Stimulated activated naive CD8-positive, alpha-beta T cell treated with anti-CD3 and anti-CD28 coated beads, Interleukin-15, amount 100 ng/mL, for 72 hours (primary cell): ENCODE measurements around the gene LMNTD2.

Experiments used
- ATAC-seq: fragments of 150-1000 bp; cut with Tn5 transposase; 2 replicates; pipeline ENCODE4 v1.10.0; 2021; ENCODE audit warnings: mild to moderate bottlenecking, moderate library complexity
- DNase-seq, 2 donors: peaks; one replicate each; pipeline ENCODE4 v3.0.0; 2021 to 2022
- H3K27ac Mint-ChIP-seq, 2 donors: one replicate each; pipeline ENCODE4 v1.8.0; 2022; ENCODE audit warnings: mild to moderate bottlenecking in 2 of 2, mixed read lengths in 2 of 2, moderate library complexity in 2 of 2
- H3K27me3 Mint-ChIP-seq: one replicate; pipeline ENCODE4 v1.8.0; 2022; ENCODE audit warnings: mixed read lengths
- H3K4me1 Mint-ChIP-seq: one replicate; pipeline ENCODE4 v1.8.0; 2022; ENCODE audit warnings: mild to moderate bottlenecking, mixed read lengths
- H3K4me3 Mint-ChIP-seq, 2 donors: one replicate each; pipeline ENCODE4 v1.8.0; 2022; ENCODE audit warnings: mild to moderate bottlenecking in 2 of 2, mixed read lengths in 2 of 2, moderate library complexity in 1 of 2
- H3K9me3 Mint-ChIP-seq, 2 donors: one replicate each; pipeline ENCODE4 v1.8.0; 2022; ENCODE audit warnings: mixed read lengths in 2 of 2

LMNTD2 gene

DNA sequence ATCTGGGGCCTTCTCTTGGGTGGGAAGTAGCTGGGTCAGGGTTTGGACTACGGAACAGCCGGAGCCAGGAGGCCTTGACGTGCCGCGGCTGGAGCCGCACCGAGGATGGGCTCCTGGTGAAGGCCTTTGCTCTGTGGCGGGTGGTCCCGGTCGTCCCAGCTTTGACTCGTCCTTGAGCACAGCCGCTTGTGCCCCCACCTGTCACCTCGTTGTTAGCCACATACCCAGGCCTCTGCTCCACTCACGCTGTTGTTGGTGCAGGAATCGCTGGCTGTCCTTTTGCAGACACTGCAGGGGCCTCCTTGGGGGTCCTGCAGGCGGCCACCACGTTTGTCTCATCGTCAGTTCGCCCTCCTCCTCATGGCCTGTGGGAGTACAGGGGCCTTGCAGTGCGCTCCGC lies 32.8 kb upstream of the LMNTD2 start:
- no peak overlapping the region for H3K27ac Mint-ChIP-seq

DNA sequence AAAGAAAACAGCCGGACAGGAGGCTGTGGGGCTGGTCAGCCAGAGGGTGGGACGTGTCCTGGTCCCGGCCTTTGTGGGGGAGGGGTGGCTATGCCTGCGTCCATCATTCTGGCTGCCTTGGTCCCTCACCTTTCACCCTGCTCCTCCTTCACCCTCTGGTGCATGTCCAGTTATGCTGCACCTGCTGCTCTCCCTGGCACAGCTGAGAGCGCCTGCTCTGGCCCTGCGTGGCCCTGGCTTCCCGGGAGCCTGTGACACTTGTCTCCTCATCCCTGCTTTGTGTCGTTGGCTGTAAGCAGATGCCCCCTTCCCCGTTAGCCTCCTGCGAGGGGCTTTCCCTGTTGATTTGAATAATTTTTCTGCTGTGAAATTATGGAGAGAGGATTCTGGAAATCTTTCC lies 32.4 kb upstream of the LMNTD2 start:
- ATAC-seq: no peak
- DNase-seq: no peak
- H3K4me3 Mint-ChIP-seq: no peak overlapping the region
- no peak overlapping the region for H3K27ac Mint-ChIP-seq
- H3K27me3 Mint-ChIP-seq: no peaks in the 10 kb centered on the region
- H3K9me3 Mint-ChIP-seq: no peaks in the 10 kb centered on the region
- peaks cover 52% of the 10 kb centered on the region for H3K4me1 Mint-ChIP-seq

More for the DNA sequence above, 32.8 kb upstream of the LMNTD2 start:
- Mint-ChIP-seq H3K27me3 (no peaks in the 10 kb centered on the region), H3K4me1 (peaks cover 48% of the 10 kb centered on the region), H3K4me3 (no peak overlapping the region), H3K9me3 (no peaks in the 10 kb centered on the region)
- ATAC-seq (no peak), DNase-seq (no peak)

DNA sequence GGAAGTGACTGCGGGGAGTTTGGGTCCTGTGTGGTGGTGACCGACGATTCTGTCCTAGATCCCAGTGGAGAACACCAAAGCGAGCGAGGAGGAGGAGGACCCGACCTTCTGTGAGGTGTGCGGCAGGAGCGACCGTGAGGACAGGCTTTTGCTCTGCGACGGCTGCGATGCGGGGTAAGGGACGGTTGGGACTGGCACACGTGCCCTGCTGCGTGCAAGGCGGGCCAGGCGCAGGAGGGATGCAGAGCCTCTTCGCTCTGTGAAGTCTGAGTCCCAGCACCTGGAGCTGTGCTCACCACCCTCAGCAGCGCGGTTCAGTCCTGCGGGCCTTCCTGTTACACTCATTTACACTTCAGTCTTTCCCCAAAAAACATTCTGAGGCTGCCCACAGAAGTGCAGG lies 32.0 kb upstream of the LMNTD2 start:
- Mint-ChIP-seq H3K4me3 (no peak overlapping the region), H3K27ac (no peak overlapping the region), H3K27me3 (no peaks in the 10 kb centered on the region)

DNA sequence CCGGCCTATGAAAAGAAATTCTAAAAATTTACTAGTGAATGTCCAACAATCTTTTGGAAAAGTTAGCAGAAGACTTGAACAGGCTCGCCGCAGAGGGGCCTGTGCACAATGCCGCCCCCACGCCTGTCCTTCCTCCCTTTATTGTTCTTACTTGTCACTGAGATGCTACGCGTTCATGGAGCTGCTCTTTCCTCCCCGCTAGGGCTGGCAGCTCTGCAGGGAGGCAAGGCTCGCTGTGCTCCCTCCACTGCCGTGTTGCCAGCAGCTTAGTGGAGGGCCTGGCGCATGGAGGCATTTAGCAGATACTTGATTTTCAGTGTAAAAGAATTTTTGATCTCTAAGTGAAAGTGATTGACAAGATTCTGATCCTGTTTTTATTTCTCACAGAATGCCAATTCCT lies 30.5 kb upstream of the LMNTD2 start:
- ATAC-seq (no peak), DNase-seq (no peak)
- Mint-ChIP-seq H3K4me1 (peaks cover 58% of the 10 kb centered on the region), H3K27me3 (no peaks in the 10 kb centered on the region), H3K27ac (no peak overlapping the region), H3K4me3 (no peak overlapping the region), H3K9me3 (no peaks in the 10 kb centered on the region)

More for the DNA sequence above, 32.0 kb upstream of the LMNTD2 start:
- Mint-ChIP-seq H3K4me1 (peaks cover 57% of the 10 kb centered on the region), H3K9me3 (no peaks in the 10 kb centered on the region)
- ATAC-seq (no peak), DNase-seq (no peak)

DNA sequence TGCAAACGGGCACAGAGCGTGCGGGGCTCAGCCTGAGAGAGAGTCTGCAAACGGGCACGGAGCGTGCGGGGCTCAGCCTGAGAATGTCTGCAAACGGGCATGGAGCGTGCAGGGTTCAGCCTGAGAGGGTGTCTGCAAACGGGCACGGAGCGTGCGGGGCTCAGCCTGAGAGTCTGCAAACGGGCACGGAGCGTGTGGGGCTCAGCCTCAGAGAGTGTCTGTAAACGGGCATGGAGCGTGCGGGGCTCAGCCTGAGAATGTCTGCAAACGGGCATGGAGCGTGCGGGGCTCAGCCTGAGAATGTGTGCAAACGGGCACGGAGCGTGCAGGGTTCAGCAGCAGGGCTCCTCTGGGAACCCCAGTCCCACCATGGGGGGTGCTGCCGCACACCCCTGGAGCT lies 29.3 kb upstream of the LMNTD2 start:
- H3K9me3 Mint-ChIP-seq: no peaks in the 10 kb centered on the region
- DNase-seq (no peak), ATAC-seq (no peak)
- H3K4me3 Mint-ChIP-seq: no peak overlapping the region
- no peak overlapping the region for H3K27ac Mint-ChIP-seq
- H3K27me3 Mint-ChIP-seq: no peaks in the 10 kb centered on the region
- H3K4me1 Mint-ChIP-seq: peaks cover 51% of the 10 kb centered on the region

DNA sequence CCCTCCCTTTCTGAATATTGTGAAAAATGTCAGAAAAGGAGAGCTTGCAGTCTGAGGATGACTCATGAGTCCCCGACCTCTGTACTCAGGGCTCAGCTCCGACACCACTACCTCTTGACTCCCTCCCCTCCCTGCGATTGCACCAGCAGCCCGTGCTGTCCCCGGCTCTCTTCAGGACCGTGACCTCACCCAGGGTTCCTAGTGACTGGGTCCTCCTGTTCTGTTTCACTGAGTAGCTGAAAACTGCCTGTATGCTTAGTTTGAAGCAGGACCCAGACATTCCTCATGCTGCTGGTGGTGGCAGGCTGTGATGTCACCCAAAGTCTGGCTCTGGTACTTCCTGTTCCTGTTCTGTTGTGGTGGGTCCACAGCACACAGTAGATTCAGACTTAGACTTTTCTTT lies 27.4 kb upstream of the LMNTD2 start:
- Mint-ChIP-seq H3K9me3 (no peaks in the 10 kb centered on the region), H3K4me1 (peaks cover 56% of the 10 kb centered on the region), H3K4me3 (peak overlapping the region; percentile 82 to 86), H3K27ac (peak overlapping the region; percentile 98 to 99), H3K27me3 (no peaks in the 10 kb centered on the region)
- ATAC-seq (peak; percentile 99), DNase-seq (peak; percentile 76 to 85)

DNA sequence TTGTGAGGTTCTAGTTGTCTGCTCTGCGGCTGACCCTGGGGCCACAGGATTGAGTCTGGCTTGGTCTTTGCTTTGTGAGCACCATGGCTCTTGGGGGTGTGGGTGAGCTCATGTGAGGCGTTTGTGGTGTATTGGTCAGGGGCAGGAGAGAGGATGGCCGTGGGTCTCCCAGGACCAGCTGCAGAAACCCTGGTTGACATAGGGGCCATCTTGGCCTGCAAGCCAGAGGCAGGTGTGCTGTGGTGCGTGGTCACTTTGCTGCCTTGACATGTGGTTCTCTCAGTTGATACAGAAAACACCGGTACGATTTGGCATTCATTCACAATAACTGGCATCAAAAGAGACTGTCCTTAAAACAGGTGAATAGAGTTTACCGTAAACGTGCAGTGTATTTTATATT lies 27.0 kb upstream of the LMNTD2 start:
- peak; percentile 58 for ATAC-seq
- no peaks in the 10 kb centered on the region for H3K27me3 Mint-ChIP-seq
- H3K4me3 Mint-ChIP-seq: peak overlapping the region; percentile 82 to 86

DNA sequence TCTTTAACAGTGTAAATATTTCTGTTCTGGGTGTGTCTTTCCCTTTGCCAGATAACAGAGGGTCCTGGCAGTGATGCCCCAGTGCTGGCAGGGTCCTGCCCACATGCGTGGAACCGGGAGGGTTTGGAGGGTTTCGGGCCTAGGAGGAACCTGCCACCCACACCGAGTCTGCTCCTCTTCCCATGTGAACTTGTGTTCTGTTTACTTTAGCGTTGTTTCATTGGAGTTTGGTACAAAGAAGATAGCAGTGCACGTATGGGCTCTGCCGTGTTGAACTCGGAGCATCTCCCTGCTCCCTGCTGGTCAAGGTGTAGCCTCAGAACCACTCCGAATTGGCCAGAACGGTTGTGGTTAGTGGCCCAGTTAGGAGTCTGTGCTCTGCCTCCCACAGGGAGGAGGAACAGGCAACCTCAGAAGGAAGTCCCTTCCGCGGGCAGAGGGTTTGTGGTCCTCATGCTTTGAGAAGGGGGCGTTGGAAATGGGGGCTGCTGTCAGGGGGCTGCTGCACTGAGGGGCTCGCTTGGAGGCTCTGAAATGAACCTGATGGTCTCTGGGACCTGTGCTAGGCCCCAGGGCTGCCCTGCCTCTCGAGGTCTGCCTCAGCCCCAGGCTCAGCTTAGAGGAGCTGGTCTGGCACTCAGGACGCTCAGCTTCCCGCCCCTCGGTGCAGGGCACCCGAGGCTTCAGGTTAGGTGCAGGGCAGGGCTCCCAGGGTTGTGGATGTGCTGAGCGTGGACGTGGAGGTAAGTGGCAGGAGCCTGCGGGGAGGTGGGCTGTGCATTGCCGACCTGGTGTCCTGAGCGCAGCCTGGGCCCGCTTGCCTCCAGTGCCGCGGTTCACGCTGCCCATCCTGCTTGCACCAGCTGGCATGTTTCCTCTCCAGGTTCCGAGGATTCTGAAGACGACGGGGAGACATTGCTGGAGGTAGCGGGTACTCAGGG lies 26.1 kb upstream of the LMNTD2 start:
- Mint-ChIP-seq H3K4me3 (peak overlapping the region; percentile 51 to 86), H3K27me3 (no peaks in the 10 kb centered on the region), H3K27ac (peak overlapping the region in 1 of 2 donors; percentile 99), H3K4me1 (peaks cover 51% of the 10 kb centered on the region), H3K9me3 (no peaks in the 10 kb centered on the region)
- no peak for ATAC-seq
- no peak for DNase-seq

More for the DNA sequence above, 27.0 kb upstream of the LMNTD2 start:
- H3K27ac Mint-ChIP-seq: peak overlapping the region; percentile 98 to 99
- no peak for DNase-seq
- no peaks in the 10 kb centered on the region for H3K9me3 Mint-ChIP-seq
- peaks cover 51% of the 10 kb centered on the region for H3K4me1 Mint-ChIP-seq

DNA sequence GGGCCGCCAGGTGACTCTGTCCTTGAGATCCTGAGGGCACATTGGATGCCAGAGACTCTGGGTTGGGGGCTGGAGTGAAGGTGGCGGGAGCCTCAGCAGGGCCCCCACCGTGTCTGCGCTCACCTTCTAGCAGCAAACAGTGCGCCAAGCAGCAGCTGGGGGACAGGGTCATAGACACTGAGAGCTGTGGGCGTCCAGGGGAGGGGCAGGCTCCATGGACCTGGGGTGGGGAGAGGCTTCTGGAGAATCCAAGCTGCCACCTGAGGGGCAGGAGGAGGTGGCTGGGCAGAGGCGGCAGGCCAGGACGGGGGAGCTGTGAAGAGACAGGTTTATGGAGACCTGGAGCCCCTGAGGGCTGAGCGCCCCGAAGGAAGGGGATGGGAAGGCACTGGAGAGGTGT lies 23.7 kb upstream of the LMNTD2 start:
- ATAC-seq (no peak), DNase-seq (no peak)
- peak overlapping the region; percentile 74 to 84 for H3K27ac Mint-ChIP-seq
- H3K4me1 Mint-ChIP-seq: peaks cover 66% of the 10 kb centered on the region
- H3K27me3 Mint-ChIP-seq: no peaks in the 10 kb centered on the region
- no peaks in the 10 kb centered on the region for H3K9me3 Mint-ChIP-seq
- no peak overlapping the region for H3K4me3 Mint-ChIP-seq

DNA sequence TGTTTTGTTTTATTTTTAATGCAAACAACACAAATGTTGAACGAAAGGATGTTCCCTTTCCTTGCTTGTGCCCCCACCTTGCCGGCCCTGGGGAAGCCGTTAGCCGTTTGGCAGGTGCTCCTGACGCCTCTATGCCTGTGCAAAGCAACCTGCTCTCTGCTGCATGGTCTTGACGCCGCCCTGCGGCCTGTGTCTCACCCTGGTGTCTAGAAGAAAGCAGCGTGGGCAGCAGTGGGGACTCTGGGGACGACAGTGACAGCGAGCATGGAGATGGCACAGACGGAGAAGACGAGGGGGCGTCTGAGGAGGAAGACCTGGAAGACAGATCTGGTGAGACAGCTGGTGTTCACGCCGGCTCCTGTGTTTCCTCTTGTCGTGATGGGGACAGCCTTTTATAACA lies 21.2 kb upstream of the LMNTD2 start:
- no peak for ATAC-seq
- no peak overlapping the region for H3K4me3 Mint-ChIP-seq
- no peak overlapping the region for H3K27ac Mint-ChIP-seq
- no peak for DNase-seq
- H3K9me3 Mint-ChIP-seq: no peaks in the 10 kb centered on the region
- peaks cover 64% of the 10 kb centered on the region for H3K4me1 Mint-ChIP-seq
- no peaks in the 10 kb centered on the region for H3K27me3 Mint-ChIP-seq

DNA sequence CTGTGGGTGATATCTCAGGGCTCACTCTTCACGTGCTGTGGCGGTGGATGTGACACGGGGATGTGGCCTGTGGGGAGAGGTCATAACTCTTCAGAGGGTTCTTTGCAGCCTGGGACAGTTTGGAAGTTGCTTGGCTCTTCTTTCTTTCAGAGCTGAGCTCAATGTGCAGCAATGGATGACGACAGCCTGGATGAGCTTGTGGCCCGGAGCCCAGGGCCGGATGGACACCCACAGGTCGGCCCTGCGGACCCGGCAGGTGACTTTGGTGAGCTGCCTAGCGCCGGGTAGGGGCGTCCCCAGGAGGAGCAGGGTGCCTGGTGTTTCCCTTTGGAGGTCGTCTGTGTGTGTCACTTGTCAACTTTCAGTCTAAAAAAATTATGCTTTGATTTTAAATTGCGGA lies 20.8 kb upstream of the LMNTD2 start:
- no peak for ATAC-seq
- H3K4me1 Mint-ChIP-seq: peaks cover 60% of the 10 kb centered on the region
- H3K27me3 Mint-ChIP-seq: no peaks in the 10 kb centered on the region
- H3K9me3 Mint-ChIP-seq: no peaks in the 10 kb centered on the region
- peak overlapping the region; percentile 53 to 61 for H3K27ac Mint-ChIP-seq
- DNase-seq: no peak
- H3K4me3 Mint-ChIP-seq: peak overlapping the region in 1 of 2 donors; percentile 11

DNA sequence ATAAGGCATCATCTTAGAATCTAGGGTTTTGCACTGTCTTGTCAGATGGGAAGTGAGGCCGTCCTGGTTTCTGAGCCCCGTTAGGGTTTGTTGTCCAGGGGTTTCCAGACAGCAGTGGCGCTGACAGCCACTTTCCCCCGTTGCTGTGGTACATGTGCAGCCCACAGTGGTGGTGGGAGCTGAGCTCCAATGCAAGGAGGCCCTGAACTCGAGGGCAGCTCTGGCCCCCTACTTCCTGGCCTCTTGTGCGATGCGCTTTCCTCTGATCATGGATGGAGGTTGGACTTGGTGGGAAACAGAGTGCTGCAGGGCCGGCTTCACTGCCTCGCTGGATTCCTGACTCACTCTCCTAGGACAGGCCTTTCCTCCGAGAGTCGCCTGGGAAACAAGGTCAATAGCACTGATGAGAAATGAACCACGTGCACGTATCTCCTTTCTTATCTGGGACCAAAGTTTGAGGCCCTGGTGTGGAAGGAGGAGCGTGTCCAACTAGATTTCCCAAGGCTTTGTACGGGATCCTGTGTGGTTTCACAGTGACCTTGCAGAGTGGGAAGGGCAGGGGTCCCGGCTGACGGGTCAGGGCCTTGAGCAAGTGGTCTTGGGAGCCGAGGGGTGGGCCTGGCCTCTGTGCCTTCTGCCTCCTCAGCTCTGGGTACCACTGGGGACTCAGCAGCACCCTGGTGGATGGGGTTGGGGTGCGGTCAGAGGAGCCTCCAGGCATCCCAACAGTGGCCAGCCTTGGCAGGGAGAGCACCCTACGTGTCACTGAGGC lies 19.5 kb upstream of the LMNTD2 start:
- H3K27me3 Mint-ChIP-seq: peaks cover 4% of the 10 kb centered on the region
- H3K4me1 Mint-ChIP-seq: peaks cover 58% of the 10 kb centered on the region
- DNase-seq (no peak), ATAC-seq (no peak)
- no peaks in the 10 kb centered on the region for H3K9me3 Mint-ChIP-seq
- peak overlapping the region in 1 of 2 donors; percentile 93 for H3K4me3 Mint-ChIP-seq
- H3K27ac Mint-ChIP-seq: peak overlapping the region in 1 of 2 donors; percentile 95

DNA sequence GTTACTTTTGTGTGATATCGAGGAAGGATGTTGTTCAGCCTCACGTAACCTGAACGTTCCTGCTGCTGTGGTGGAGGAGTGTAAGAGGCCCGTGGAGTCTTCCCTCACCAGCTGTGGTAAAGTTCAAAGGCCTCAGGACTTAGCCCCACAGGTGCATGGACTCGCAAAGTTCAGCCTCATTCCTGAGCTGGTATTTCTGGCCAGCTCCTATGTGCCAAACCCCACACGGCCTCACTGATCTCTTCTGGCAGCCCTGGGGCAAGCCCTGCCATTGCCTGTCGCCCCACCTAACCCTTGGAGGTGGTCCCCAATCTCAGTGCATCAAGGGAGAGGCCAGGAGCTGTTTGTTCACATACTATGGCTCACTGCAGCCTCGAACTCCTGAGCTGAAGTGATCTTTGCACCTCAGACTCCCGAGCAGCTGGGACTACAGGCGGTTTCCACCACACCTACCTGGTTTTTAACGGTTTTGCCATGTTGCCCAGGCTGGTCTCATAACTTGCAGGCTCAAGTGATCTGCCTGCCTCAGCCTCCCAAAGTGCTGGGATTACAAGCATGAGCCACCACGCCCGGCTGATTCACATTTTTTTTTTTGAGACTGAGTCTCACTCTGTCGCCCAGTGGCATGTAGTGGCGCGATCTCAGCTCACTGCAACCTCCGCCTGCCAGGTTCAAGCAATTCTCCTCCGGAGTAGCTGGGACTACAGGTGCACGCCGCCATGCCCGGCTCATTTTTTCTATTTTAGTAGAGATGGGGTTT lies 17.9 kb upstream of the LMNTD2 start:
- no peak for ATAC-seq
- Mint-ChIP-seq H3K27ac (peak overlapping the region in 1 of 2 donors; percentile 95), H3K4me3 (peak overlapping the region; percentile 88 to 93), H3K9me3 (no peaks in the 10 kb centered on the region), H3K4me1 (peaks cover 63% of the 10 kb centered on the region), H3K27me3 (peaks cover 16% of the 10 kb centered on the region)
- no peak for DNase-seq

DNA sequence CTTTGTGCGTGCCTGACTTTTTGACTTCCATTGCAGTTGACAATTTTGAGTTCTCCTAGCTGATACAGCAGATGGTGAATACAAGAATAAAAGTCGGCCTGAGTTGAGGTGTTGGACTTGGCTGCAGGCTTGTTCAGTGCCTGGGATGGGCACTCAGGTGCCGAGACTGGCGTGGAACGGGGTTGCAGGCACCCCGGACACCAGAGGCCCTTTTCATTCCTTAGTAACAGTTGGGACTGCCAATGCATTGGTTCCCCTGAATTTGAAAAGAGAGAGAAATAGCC lies 17.0 kb upstream of the LMNTD2 start:
- H3K4me1 Mint-ChIP-seq: peaks cover 63% of the 10 kb centered on the region
- H3K27me3 Mint-ChIP-seq: peaks cover 16% of the 10 kb centered on the region

DNA sequence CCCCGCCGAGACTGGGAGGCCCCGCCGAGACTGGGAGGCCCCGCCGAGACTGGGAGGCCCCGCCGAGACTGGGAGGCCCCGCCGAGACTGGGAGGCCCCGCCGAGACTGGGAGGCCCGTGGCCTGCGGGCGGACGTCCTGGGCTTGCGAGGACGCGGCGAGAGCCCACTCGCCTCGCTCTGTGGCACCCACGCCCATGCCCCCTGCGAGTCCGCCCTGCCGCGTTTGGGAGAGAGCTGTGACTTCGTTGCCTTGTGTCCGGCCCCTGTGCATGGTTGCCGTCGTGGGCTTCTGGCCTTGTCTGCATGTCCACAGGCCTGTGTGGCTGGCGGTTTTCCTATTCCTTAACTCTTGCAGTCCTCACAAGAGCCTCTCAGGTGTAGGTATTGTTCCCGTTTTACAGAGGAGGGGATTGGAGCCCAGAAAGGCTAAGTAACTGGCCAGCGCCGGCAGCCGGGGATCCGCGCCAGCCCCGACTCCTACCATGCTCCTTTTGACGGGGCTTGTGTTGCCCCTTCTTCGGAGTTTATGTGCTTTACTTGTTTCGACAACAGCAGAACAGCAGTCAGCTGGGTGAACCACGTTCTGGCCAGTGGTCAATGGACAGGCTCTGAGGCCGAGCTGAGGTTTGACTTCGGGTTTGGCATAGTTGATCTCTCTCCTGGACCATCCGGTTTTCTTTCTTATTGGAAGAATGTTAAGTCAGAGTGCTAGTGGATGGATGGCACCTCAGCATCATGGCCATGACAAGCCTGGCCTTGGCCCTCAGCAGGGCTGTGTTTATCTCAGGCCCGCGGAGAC lies 16.5 kb upstream of the LMNTD2 start:
- peak in 1 of 2 donors; percentile 45 for DNase-seq
- H3K27me3 Mint-ChIP-seq: peaks cover 16% of the 10 kb centered on the region
- peaks cover 63% of the 10 kb centered on the region for H3K4me1 Mint-ChIP-seq
- H3K4me3 Mint-ChIP-seq: peak overlapping the region; percentile 88 to 93
- H3K27ac Mint-ChIP-seq: peak overlapping the region; percentile 89 to 95
- ATAC-seq: no peak
- no peaks in the 10 kb centered on the region for H3K9me3 Mint-ChIP-seq

More for the DNA sequence above, 17.0 kb upstream of the LMNTD2 start:
- no peak for ATAC-seq
- Mint-ChIP-seq H3K4me3 (peak overlapping the region; percentile 88 to 93), H3K9me3 (no peaks in the 10 kb centered on the region), H3K27ac (peak overlapping the region; percentile 89 to 95)
- DNase-seq: no peak
